NCI-H345 (cell line): ENCODE measurements around the gene SMARCC1.

Source experiments
- DNase-seq: peaks from one replicate; lab custom pipeline; 2025; lab: John Stamatoyannopoulos, UW

SMARCC1 gene

GRCh38 chr3:47701388-47701787 lies 80.3 kb downstream of the SMARCC1 start:
- DNase-seq, result no peak

GRCh38 chr3:47692158-47692557 lies 89.5 kb downstream of the SMARCC1 start:
- DNase-seq, result no peak

- DNase-seq, result no peak
Observed at GRCh38 chr3:47688488-47688887, 93.2 kb downstream of the SMARCC1 start.

- DNase-seq, result no peak
Observed at GRCh38 chr3:47685037-47685436, 96.7 kb downstream of the SMARCC1 start.

- no peak for DNase-seq
Observed at GRCh38 chr3:47681016-47681415, 100.7 kb downstream of the SMARCC1 start.

GRCh38 chr3:47678446-47679338 lies 103.0 kb downstream of the SMARCC1 start:
- no peak for DNase-seq

- DNase-seq, result no peak
Observed at GRCh38 chr3:47669026-47669749, 112.5 kb downstream of the SMARCC1 start.

GRCh38 chr3:47666118-47666517 lies 115.6 kb downstream of the SMARCC1 start:
- no peak for DNase-seq

GRCh38 chr3:47664519-47664918 lies 117.2 kb downstream of the SMARCC1 start:
- no peak for DNase-seq

GRCh38 chr3:47663630-47664240 lies 118.0 kb downstream of the SMARCC1 start:
- no peak for DNase-seq

- DNase-seq, result no peak
Observed at GRCh38 chr3:47661121-47661752, 120.5 kb downstream of the SMARCC1 start.

- DNase-seq, result no peak
Observed at GRCh38 chr3:47658444-47658843, 123.2 kb downstream of the SMARCC1 start.

- DNase-seq, result no peak
Observed at GRCh38 chr3:47652142-47652541, 129.6 kb downstream of the SMARCC1 start.

GRCh38 chr3:47650294-47650693 lies 131.4 kb downstream of the SMARCC1 start:
- no peak for DNase-seq

GRCh38 chr3:47647550-47647949 lies 134.1 kb downstream of the SMARCC1 start:
- DNase-seq, result no peak

- no peak for DNase-seq
Observed at GRCh38 chr3:47646362-47646761, 135.3 kb downstream of the SMARCC1 start.

GRCh38 chr3:47645551-47645950 lies 136.1 kb downstream of the SMARCC1 start:
- DNase-seq, result no peak

- DNase-seq, result no peak
Observed at GRCh38 chr3:47643092-47643491, 138.6 kb downstream of the SMARCC1 start.

- DNase-seq, result no peak
Observed at GRCh38 chr3:47641739-47642138, 140.0 kb downstream of the SMARCC1 start.

- no peak for DNase-seq
Observed at GRCh38 chr3:47636921-47637320, 144.8 kb downstream of the SMARCC1 start.

GRCh38 chr3:47636225-47636624 lies 145.5 kb downstream of the SMARCC1 start:
- no peak for DNase-seq

GRCh38 chr3:47635536-47635935 lies 146.2 kb downstream of the SMARCC1 start:
- DNase-seq, result no peak
